IMR-90 (cell line): Measurements from ENCODE around the gene NNAT.

Experiments used
- BHLHE40 ChIP-seq: fragments of 150-350 bp; IDR thresholded peaks from 2 replicates; pipeline ENCODE4 v1.6.1; 2016; ENCODE audit warnings: mild to moderate bottlenecking, low read depth, low read length
- CEBPB ChIP-seq: IDR thresholded peaks from 2 replicates; pipeline ENCODE4 v1.6.1; 2012; ENCODE audit warnings: low read depth, low read length, improper control_type of control experiment
- FOS ChIP-seq: fragments of 150-350 bp; IDR thresholded peaks from 2 replicates; pipeline ENCODE4 v1.6.1; 2016; ENCODE audit warnings: low read depth, low read length
- MAFK ChIP-seq: IDR thresholded peaks from 2 replicates; pipeline ENCODE4 v1.6.1; 2012; ENCODE audit warnings: low read depth, low read length, improper control_type of control experiment
- MAZ ChIP-seq: IDR thresholded peaks from 2 replicates; pipeline ENCODE4 v1.6.1; 2012; ENCODE audit warnings: low read depth, mild to moderate bottlenecking, low read length, improper control_type of control experiment, moderate library complexity, borderline replicate concordance
- NFE2L2 ChIP-seq: fragments of 150-350 bp; IDR thresholded peaks from 2 replicates; pipeline ENCODE4 v1.6.1; 2016; ENCODE audit warnings: low read depth, mild to moderate bottlenecking, low read length
- POLR2A ChIP-seq: IDR thresholded peaks from 2 replicates; pipeline ENCODE4 v1.6.1; 2012; ENCODE audit warnings: mild to moderate bottlenecking, low read depth, low read length
- RAD21 ChIP-seq: IDR thresholded peaks from 2 replicates; pipeline ENCODE4 v1.6.1; 2012; ENCODE audit warnings: low read length, improper control_type of control experiment
- RCOR1 ChIP-seq: IDR thresholded peaks from 2 replicates; pipeline ENCODE4 v1.6.1; 2012; ENCODE audit warnings: mild to moderate bottlenecking, low read length, improper control_type of control experiment; ENCODE audit not compliant: insufficient replicate concordance
- RFX5 ChIP-seq: IDR thresholded peaks from 2 replicates; pipeline ENCODE4 v1.8.0; 2012; ENCODE audit warnings: low read depth, mild to moderate bottlenecking, low read length, moderate library complexity
- SMC3 ChIP-seq: fragments of 150-350 bp; IDR thresholded peaks from 2 replicates; pipeline ENCODE4 v1.6.1; 2016; ENCODE audit warnings: low read depth, mild to moderate bottlenecking, antibody characterized with exemption, low read length, moderate library complexity
- TF ChIP-seq, protein P1 (sequence below): conservative IDR thresholded peaks from 2 replicates; pipeline ENCODE4 v1.5.1; 2012; ENCODE audit warnings: mild to moderate bottlenecking, low read depth, low read length, improper control_type of control experiment
- TF ChIP-seq, protein P2 (sequence below): fragments of 150-350 bp; IDR thresholded peaks from 2 replicates; pipeline ENCODE4 v1.6.1; 2017; ENCODE audit warnings: mild to moderate bottlenecking, antibody characterized with exemption, low read length, low read depth

DNA sequence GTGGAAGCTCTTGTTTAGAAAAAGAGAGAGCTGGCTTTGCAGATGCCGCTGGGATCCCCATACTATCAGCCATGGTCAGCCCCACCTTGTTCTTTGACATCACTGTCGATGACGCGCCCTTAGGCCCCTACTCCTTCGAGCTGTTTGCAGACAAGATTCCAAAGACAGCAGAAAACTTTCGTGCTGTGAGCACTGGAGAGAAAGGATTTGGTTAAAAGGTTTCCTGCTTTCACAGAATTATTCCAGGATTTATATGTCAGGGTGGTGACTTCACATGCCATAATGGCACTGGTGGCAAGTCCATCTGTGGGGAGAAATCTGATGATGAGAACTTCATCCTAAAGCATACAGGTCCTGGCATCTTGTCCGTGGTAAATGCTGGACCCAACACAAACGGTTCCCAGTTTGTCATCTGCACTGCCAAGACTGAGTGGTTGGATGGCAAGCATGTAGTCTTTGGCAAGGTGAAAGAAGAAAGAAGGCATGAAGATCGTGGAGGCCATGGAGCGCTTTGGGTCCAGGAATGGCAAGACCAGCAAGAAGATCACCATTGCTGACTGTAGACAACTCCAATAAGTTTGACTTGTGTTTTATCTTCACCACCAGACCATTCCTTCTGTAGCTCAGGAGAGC, 9.0 kb downstream of the NNAT start:
- TF ChIP-seq POLR2A: no peak
- TF ChIP-seq, protein P1, sequence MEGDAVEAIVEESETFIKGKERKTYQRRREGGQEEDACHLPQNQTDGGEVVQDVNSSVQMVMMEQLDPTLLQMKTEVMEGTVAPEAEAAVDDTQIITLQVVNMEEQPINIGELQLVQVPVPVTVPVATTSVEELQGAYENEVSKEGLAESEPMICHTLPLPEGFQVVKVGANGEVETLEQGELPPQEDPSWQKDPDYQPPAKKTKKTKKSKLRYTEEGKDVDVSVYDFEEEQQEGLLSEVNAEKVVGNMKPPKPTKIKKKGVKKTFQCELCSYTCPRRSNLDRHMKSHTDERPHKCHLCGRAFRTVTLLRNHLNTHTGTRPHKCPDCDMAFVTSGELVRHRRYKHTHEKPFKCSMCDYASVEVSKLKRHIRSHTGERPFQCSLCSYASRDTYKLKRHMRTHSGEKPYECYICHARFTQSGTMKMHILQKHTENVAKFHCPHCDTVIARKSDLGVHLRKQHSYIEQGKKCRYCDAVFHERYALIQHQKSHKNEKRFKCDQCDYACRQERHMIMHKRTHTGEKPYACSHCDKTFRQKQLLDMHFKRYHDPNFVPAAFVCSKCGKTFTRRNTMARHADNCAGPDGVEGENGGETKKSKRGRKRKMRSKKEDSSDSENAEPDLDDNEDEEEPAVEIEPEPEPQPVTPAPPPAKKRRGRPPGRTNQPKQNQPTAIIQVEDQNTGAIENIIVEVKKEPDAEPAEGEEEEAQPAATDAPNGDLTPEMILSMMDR: no peak
- no peak for TF ChIP-seq FOS
- TF ChIP-seq BHLHE40: no peak
- no peak for TF ChIP-seq MAFK
- TF ChIP-seq, protein P2, sequence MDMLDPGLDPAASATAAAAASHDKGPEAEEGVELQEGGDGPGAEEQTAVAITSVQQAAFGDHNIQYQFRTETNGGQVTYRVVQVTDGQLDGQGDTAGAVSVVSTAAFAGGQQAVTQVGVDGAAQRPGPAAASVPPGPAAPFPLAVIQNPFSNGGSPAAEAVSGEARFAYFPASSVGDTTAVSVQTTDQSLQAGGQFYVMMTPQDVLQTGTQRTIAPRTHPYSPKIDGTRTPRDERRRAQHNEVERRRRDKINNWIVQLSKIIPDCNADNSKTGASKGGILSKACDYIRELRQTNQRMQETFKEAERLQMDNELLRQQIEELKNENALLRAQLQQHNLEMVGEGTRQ: no peak
- TF ChIP-seq NFE2L2: no peak
- no peak for TF ChIP-seq CEBPB
- TF ChIP-seq RFX5: no peak
- TF ChIP-seq RCOR1: no peak
- no peak for TF ChIP-seq RAD21
- TF ChIP-seq SMC3: no peak
- no peak for TF ChIP-seq MAZ
